ELR (cell line): ENCODE results near the gene EOLA2.
A peak's percentile ranks its signal among the peaks of the same experiment; 100 is the strongest.
"Not testable (repeated sequence)": the region's sequence is repeated elsewhere in the genome, so short reads cannot be mapped to it uniquely, and the experiment has no call there.

Source experiments
- DNase-seq: peaks from one replicate; pipeline ENCODE4 v3.0.0-alpha.2; 2015; ENCODE audit warnings: low read depth

The EOLA2 gene

GRCh38 chrX:149938427-149938880, at the start of gene EOLA2:
Gene EOLA2, minus strand, starts transcription at chrX:149938491. Its CDS starts 4,617 bp downstream, at chrX:149933874.
- DNase-seq, result peak; percentile 97

- DNase-seq, result no peak
Observed at GRCh38 chrX:149987613-149988012, 49.3 kb upstream of the EOLA2 start.

GRCh38 chrX:149984411-149984810, 46.1 kb upstream of the EOLA2 start:
- DNase-seq, result no peak

GRCh38 chrX:149982310-149982709, 44.0 kb upstream of the EOLA2 start:
- no peak for DNase-seq

GRCh38 chrX:149979126-149979644, 40.9 kb upstream of the EOLA2 start:
- DNase-seq, result no peak

- DNase-seq, result peak; percentile 72
Observed at GRCh38 chrX:149962859-149963757, 24.8 kb upstream of the EOLA2 start.

GRCh38 chrX:149962010-149962409, 23.7 kb upstream of the EOLA2 start:
- no peak for DNase-seq

- no peak for DNase-seq
Observed at GRCh38 chrX:149961572-149961971, 23.3 kb upstream of the EOLA2 start.

GRCh38 chrX:149950681-149951080, 12.4 kb upstream of the EOLA2 start:
- peak; percentile 63 for DNase-seq

- no peak for DNase-seq
Observed at GRCh38 chrX:149949743-149950436, 11.6 kb upstream of the EOLA2 start.

GRCh38 chrX:149948016-149948415, 9.7 kb upstream of the EOLA2 start:
- DNase-seq, result no peak

- DNase-seq, result not testable (repeated sequence)
Observed at GRCh38 chrX:149946932-149947331, 8.6 kb upstream of the EOLA2 start.

GRCh38 chrX:149945820-149946219, 7.5 kb upstream of the EOLA2 start:
- not testable (repeated sequence) for DNase-seq

- DNase-seq, result not testable (repeated sequence)
Observed at GRCh38 chrX:149945087-149945670, 6.9 kb upstream of the EOLA2 start.

GRCh38 chrX:149940674-149941024, 2.4 kb upstream of the EOLA2 start:
- not testable (repeated sequence) for DNase-seq

- peak; percentile 95 for DNase-seq
Observed at GRCh38 chrX:149939905-149940673, 1.8 kb upstream of the EOLA2 start.

- no peak for DNase-seq
Observed at GRCh38 chrX:149939655-149939904, 1.3 kb upstream of the EOLA2 start.

GRCh38 chrX:149938881-149939654, 777 bp upstream of the EOLA2 start:
- peak; percentile 90 for DNase-seq

- DNase-seq, result peak; percentile 15
Observed at GRCh38 chrX:149937871-149938426, 342 bp downstream of the EOLA2 start.

- DNase-seq, result not testable (repeated sequence)
Observed at GRCh38 chrX:149937328-149937727, 963 bp downstream of the EOLA2 start.

- DNase-seq, result not testable (repeated sequence)
Observed at GRCh38 chrX:149933547-149933946, 4.7 kb downstream of the EOLA2 start.
